K562 (cell line): ENCODE measurements around the gene IMMP2L. TPM values are rescaled to one million over a fixed set of nuclear protein-coding genes. Genes with fewer than 3 reads are reported as not detected.

Experiments used
- ATAC-seq: fragments of 200-7000 bp; cut with Tn5 transposase; 3 replicates; pipeline ENCODE4 v1.9.1; 2020; ENCODE audit warnings: moderate library complexity
- BruUV-seq: library from RNA; stranded (reverse); fragments of 400-500 nt; replicated peaks from 2 replicates; lab custom pipeline; 2021; lab: Mats Ljungman, UMichigan
- CTCF ChIA-PET: fragments of 300-600 bp; formaldehyde crosslinking; extraction: SDS; loops from one replicate; lab custom pipeline; 2021; ENCODE audit warnings: low intra/inter-chr PET ratio; lab: Yijun Ruan, JAX
- POLR2A ChIA-PET: fragments of 300-600, 350-650 bp; sonication (Branson Sonifier 250); formaldehyde crosslinking; extraction: SDS; loops from one replicate; lab custom pipeline; 2021; ENCODE audit warnings: antibody characterized with exemption, inconsistent platforms; lab: Yijun Ruan, JAX
- DNase-seq, 4 experiments: peaks; one replicate each; pipeline versions ENCODE4 v3.0.0 to v3.0.0-alpha.2; 2011 to 2018; ENCODE audit warnings: low spot score in 3 of 4, mixed read lengths in 3 of 4; ENCODE audit errors: extremely low read depth in 1 of 4
- FAIRE-seq: peaks from 2 replicates; lab custom pipeline; 2011; peaks lifted over from hg19 to GRCh38; lab: Jason Lieb, UNC
- H2AFZ ChIP-seq: 2 replicates; pipeline ENCODE4 v1.6.0; 2011; ENCODE audit warnings: low read depth, low read length, control low read depth, inconsistent platforms
- H3K27ac ChIP-seq: fragments of 200-600 bp; 3 replicates; pipeline ENCODE4 v1.8.0; 2011; ENCODE audit warnings: low read depth, mild to moderate bottlenecking, control low read depth, inconsistent platforms, low read length, moderate library complexity, mixed read lengths; ENCODE audit errors: extremely low read depth
- H3K27me3 ChIP-seq, 2 experiments: fragments of 300-600 bp in 1 of 2; 2 replicates in 1 of 2; 3 replicates in 1 of 2; pipeline versions ENCODE4 v1.6.0 to v1.8.0; 2011; ENCODE audit warnings: inconsistent platforms in 2 of 2, low read length in 2 of 2, mild to moderate bottlenecking in 1 of 2, mixed read lengths in 1 of 2, moderate library complexity in 1 of 2; ENCODE audit not compliant: control insufficient read depth in 2 of 2, insufficient read depth in 2 of 2
- H3K36me3 ChIP-seq: fragments of 300-600 bp; 3 replicates; pipeline ENCODE4 v1.8.0; 2011; ENCODE audit warnings: mild to moderate bottlenecking, low read length, inconsistent platforms; ENCODE audit not compliant: control insufficient read depth, insufficient read depth
- H3K4me1 ChIP-seq, 2 experiments: fragments of 200-600 bp in 1 of 2; replicated peaks in 1 of 2; 2 replicates in 1 of 2; 3 replicates in 1 of 2; pipeline versions ENCODE4 v1.5.1 to v1.8.0; 2011; ENCODE audit warnings: inconsistent platforms in 2 of 2, low read length in 2 of 2, mild to moderate bottlenecking in 1 of 2, mixed read lengths in 1 of 2, moderate library complexity in 1 of 2; ENCODE audit not compliant: control insufficient read depth in 2 of 2, insufficient read depth in 2 of 2
- H3K4me2 ChIP-seq: 2 replicates; pipeline ENCODE4 v1.6.1; 2011; ENCODE audit warnings: low read length, control low read depth, inconsistent platforms, mixed read lengths; ENCODE audit not compliant: insufficient read depth
- H3K4me3 ChIP-seq: fragments of 200-600 bp; sonication (generic), shearing (Covaris generic); 2 replicates; pipeline ENCODE4 v1.5.1; 2016; ENCODE audit warnings: control low read depth, inconsistent platforms
- H3K79me2 ChIP-seq: fragments of 200-600 bp; 3 replicates; pipeline ENCODE4 v1.8.0; 2011; ENCODE audit warnings: low read length, inconsistent platforms; ENCODE audit not compliant: control insufficient read depth, insufficient read depth
- H3K9ac ChIP-seq, 2 experiments: 2 replicates each; pipeline versions ENCODE4 v1.6.0 to v1.6.1; 2011; ENCODE audit warnings: low read depth in 2 of 2, low read length in 2 of 2, control low read depth in 1 of 2, inconsistent platforms in 1 of 2, mild to moderate bottlenecking in 1 of 2, mixed read lengths in 1 of 2; ENCODE audit not compliant: insufficient read depth in 1 of 2
- H3K9me1 ChIP-seq: one replicate; pipeline ENCODE4 v1.6.0; 2011; ENCODE audit warnings: inconsistent platforms, mild to moderate bottlenecking, low read length, moderate library complexity; ENCODE audit not compliant: control insufficient read depth, insufficient read depth
- H3K9me3 ChIP-seq: replicated peaks from 2 replicates; pipeline ENCODE4 v1.5.1; 2011; ENCODE audit warnings: low read depth, low read length, inconsistent platforms; ENCODE audit not compliant: control insufficient read depth, insufficient read depth
- H4K20me1 ChIP-seq: replicated peaks from 2 replicates; pipeline ENCODE4 v1.6.1; 2011; ENCODE audit warnings: low read length, inconsistent platforms, mixed read lengths; ENCODE audit not compliant: control insufficient read depth, insufficient read depth
- DEAF1 ChIP-seq: fragments of 450-650 bp; formaldehyde crosslinking; IDR thresholded peaks from 2 replicates; pipeline ENCODE4 v1.4.0; 2020; ENCODE audit warnings: mild to moderate bottlenecking, moderate library complexity
- HLTF ChIP-seq: fragments of 450-650 bp; IDR thresholded peaks from 2 replicates; pipeline ENCODE4 v1.6.1; 2016
- KAT8 ChIP-seq: fragments of 450-650 bp; IDR thresholded peaks from 2 replicates; pipeline ENCODE4 v1.6.1; 2016; ENCODE audit warnings: low read depth, mild to moderate bottlenecking
- NFIC ChIP-seq: fragments of 450-650 bp; IDR thresholded peaks from 2 replicates; pipeline ENCODE4 v1.6.1; 2017; ENCODE audit warnings: mild to moderate bottlenecking, inconsistent platforms
- NFIX ChIP-seq: fragments of 250-450 bp; sonication (Bioruptor Pico); IDR thresholded peaks from 2 replicates; pipeline ENCODE4 v1.4.0; 2020; ENCODE audit warnings: low read depth, mild to moderate bottlenecking, moderate library complexity
- POLR2B ChIP-seq: fragments of 450-650 bp; IDR thresholded peaks from 2 replicates; pipeline ENCODE4 v1.6.1; 2018; ENCODE audit warnings: low read depth; ENCODE audit not compliant: partially characterized antibody
- PTRF ChIP-seq: fragments of 450-650 bp; IDR thresholded peaks from 2 replicates; pipeline ENCODE4 v1.6.1; 2016; ENCODE audit warnings: mild to moderate bottlenecking, missing genetic modification characterization, missing compliant biosample characterization
- RAD51 ChIP-seq: fragments of 450-650 bp; IDR thresholded peaks from 2 replicates; pipeline ENCODE4 v1.7.1; 2016; ENCODE audit warnings: low read depth, mild to moderate bottlenecking, borderline replicate concordance
- SAFB ChIP-seq: fragments of 200-400 bp; formaldehyde crosslinking; IDR thresholded peaks from 2 replicates; pipeline ENCODE4 v1.6.1; 2017; ENCODE audit warnings: low read depth, low read length, borderline replicate concordance
- SREBF2 ChIP-seq: sonication (generic); formaldehyde crosslinking; IDR thresholded peaks from 2 replicates; pipeline ENCODE4 v1.4.0; 2020; ENCODE audit warnings: mild to moderate bottlenecking, missing genetic modification reagents
- ZNF146 ChIP-seq: IDR thresholded peaks from one replicate; pipeline ENCODE4 v1.6.1; 2018; ENCODE audit warnings: missing compliant biosample characterization; ENCODE audit not compliant: unreplicated experiment
- ZNF277 ChIP-seq: fragments of 250-450 bp; sonication (Bioruptor Pico); IDR thresholded peaks from 2 replicates; pipeline ENCODE4 v1.8.0; 2022; ENCODE audit warnings: inconsistent platforms, mild to moderate bottlenecking, moderate library complexity, borderline replicate concordance
- WGBS: fragments of 100-300 bp; shearing (Covaris generic); methylation state at CpG from one replicate; pipeline ENCODE4 v1.1.6; 2016; ENCODE audit warnings: low coverage, mixed read lengths; ENCODE audit not compliant: insufficient coverage; ENCODE audit errors: missing lambda C conversion rate; 5-methylcytosine and 5-hydroxymethylcytosine counted together
- in situ Hi-C: fragments of 300-500 bp; cut with MboI; formaldehyde crosslinking; loops from 4 replicates; pipeline ENCODE4 v1.15.0; 2018; ENCODE audit warnings: inconsistent platforms, mixed read lengths
- intact Hi-C: fragments of 100-400 bp; cut with micrococcal nuclease; formaldehyde crosslinking; loops from 2 replicates; pipeline ENCODE4 v1.14.2; 2022
- polyA plus RNA-seq, 8 experiments: library from polyadenylated mRNA; depleted of rRNA in 4 of 8; stranded (reverse) in 5 of 8; unstranded in 3 of 8; fragments of >200 nt; fragmentation: Nextera tagmentation in 2 of 8; fragmentation: Illumina TruSeq in 1 of 8; extraction: Ambion mirVana in 2 of 8; extraction: Trizol in 1 of 8; gene quantifications; 2 replicates each; pipeline versions ENCODE4 v1.2.1 to v1.2.3, GENCODE V29; 2011 to 2014; ENCODE audit warnings: inconsistent platforms in 1 of 8, missing spikeins in 1 of 8
- total RNA-seq, 7 experiments: library from RNA; depleted of rRNA in 6 of 7; stranded (reverse); fragments of >200 nt in 6 of 7; fragmentation: Illumina TruSeq in 2 of 7; extraction: Trizol in 2 of 7; gene quantifications; 2 replicates each; pipeline versions ENCODE4 v1.2.1 to v1.2.3, GENCODE V29; 2011 to 2021; ENCODE audit warnings: low replicate concordance in 1 of 7

IMMP2L gene
- total and polyA plus RNA-seq, 9 of the 15 experiments (the other 6 are each of a cell fraction or from before 2014, with no cell fraction given): 29.7 to 116 (median 53.0) TPM

GRCh38 chr7:111274857-111275256 is 287.4 kb downstream of the IMMP2L start:
- CTCF ChIA-PET: no interaction called here
- H3K9me1 ChIP-seq: no peaks in the 10 kb centered on the region
- H3K79me2 ChIP-seq: peaks cover 5% of the 10 kb centered on the region; the same call in 2 of the 3 replicates
- POLR2A ChIA-PET: no interaction called here
- no peak overlapping the region for H3K4me3 ChIP-seq
- H4K20me1 ChIP-seq: no peaks in the 10 kb centered on the region
- TF ChIP-seq NFIX (peak; percentile 37; the same call in 1 of the 2 replicates), NFIC (peak; percentile 86), SREBF2 (CRISPR knock-in tag) (no peak)
- FAIRE-seq (no peak), ATAC-seq (0 out of 3 replicates have a peak, but pooled peaks have one; percentile 25), DNase-seq (peak in 2 of 4 experiments; percentile 18 to 24)
- intact Hi-C loops: no loop called here
- 80% methylated on average over 5 of the region's 5 CpGs for WGBS
- no peak overlapping the region for H3K27ac ChIP-seq
- no peaks in the 10 kb centered on the region for H3K9me3 ChIP-seq
- BruUV-seq: no TSS peak
- H3K27me3 ChIP-seq: no peaks in the 10 kb centered on the region
- no peak overlapping the region for H3K4me2 ChIP-seq
- H2AFZ ChIP-seq: no peak overlapping the region
- in situ Hi-C loops: no loop called here
- no peaks in the 10 kb centered on the region for H3K36me3 ChIP-seq
- H3K4me1 ChIP-seq: no peaks in the 10 kb centered on the region
- H3K9ac ChIP-seq: no peak overlapping the region

- H4K20me1 ChIP-seq: no peaks in the 10 kb centered on the region
- H3K9me1 ChIP-seq: no peaks in the 10 kb centered on the region
- H3K27me3 ChIP-seq: no peaks in the 10 kb centered on the region
- no peak overlapping the region for H3K9ac ChIP-seq
- no peaks in the 10 kb centered on the region for H3K36me3 ChIP-seq
- no TSS peak for BruUV-seq
- H3K9me3 ChIP-seq: no peaks in the 10 kb centered on the region
- H3K4me3 ChIP-seq: no peak overlapping the region
- in situ Hi-C loops: no loop called here
- no peak overlapping the region for H3K4me2 ChIP-seq
- no peak overlapping the region for H2AFZ ChIP-seq
- ChIA-PET CTCF (no interaction called here), POLR2A (no interaction called here)
- H3K27ac ChIP-seq: no peak overlapping the region
- ATAC-seq (no peak), DNase-seq (no peak), FAIRE-seq (no peak)
- no peaks in the 10 kb centered on the region for H3K4me1 ChIP-seq
- H3K79me2 ChIP-seq: peaks cover 5% of the 10 kb centered on the region; the same call in 1 of the 3 replicates
- intact Hi-C loops: no loop called here
- TF ChIP-seq RAD51: no peak
- TF ChIP-seq ZNF277 (CRISPR knock-in tag): no peak
- TF ChIP-seq ZNF146 (CRISPR knock-in tag): no peak
- TF ChIP-seq SAFB: no peak
- no peak for TF ChIP-seq KAT8
- no peak for TF ChIP-seq DEAF1 (CRISPR knock-in tag)
- no peak for TF ChIP-seq POLR2B
- TF ChIP-seq PTRF: no peak
- TF ChIP-seq HLTF: no peak
These were observed 290.2 kb downstream of the IMMP2L start for GRCh38 chr7:111272092-111272491.
